Loucy (cell line): ENCODE measurements around the gene TBL1X.

Experiments
- H2AFZ ChIP-seq: fragments of 200-600 bp; sonication (generic); 2 replicates; pipeline ENCODE4 v1.6.0; 2016; ENCODE audit warnings: antibody characterized with exemption, mild to moderate bottlenecking, low read length, moderate library complexity
- H3F3A ChIP-seq: fragments of 200-600 bp; 2 replicates; pipeline ENCODE4 v1.6.0; 2016; ENCODE audit warnings: antibody characterized with exemption, low read depth, mild to moderate bottlenecking
- H3K27me3 ChIP-seq: fragments of 200-600 bp; sonication (generic); 2 replicates; pipeline ENCODE4 v1.6.1; 2014; ENCODE audit warnings: low read length, mild to moderate bottlenecking; ENCODE audit not compliant: insufficient read depth, poor library complexity, severe bottlenecking
- H3K36me3 ChIP-seq: fragments of 200-600 bp; sonication (generic); 2 replicates; pipeline ENCODE4 v1.6.1; 2016; ENCODE audit warnings: low read length; ENCODE audit not compliant: insufficient read depth
- H3K4me1 ChIP-seq: fragments of 200-600 bp; sonication (generic); 2 replicates; pipeline ENCODE4 v1.5.1; 2014; ENCODE audit warnings: low read length, mild to moderate bottlenecking; ENCODE audit not compliant: insufficient read depth, poor library complexity, severe bottlenecking
- H3K4me2 ChIP-seq: fragments of 200-600 bp; sonication (generic); 2 replicates; pipeline ENCODE4 v1.6.0; 2014; ENCODE audit warnings: antibody characterized with exemption, low read length, low read depth, mild to moderate bottlenecking; ENCODE audit not compliant: poor library complexity, severe bottlenecking
- H3K4me3 ChIP-seq: fragments of 200-600 bp; sonication (generic); 2 replicates; pipeline ENCODE4 v1.5.1; 2014; ENCODE audit warnings: low read length, mild to moderate bottlenecking, mixed read lengths; ENCODE audit not compliant: poor library complexity, severe bottlenecking
- H3K79me2 ChIP-seq: fragments of 200-600 bp; sonication (generic); 2 replicates; pipeline ENCODE4 v1.6.1; 2014; ENCODE audit warnings: low read length; ENCODE audit not compliant: insufficient read depth
- H3K9ac ChIP-seq: fragments of 200-600 bp; sonication (generic); 2 replicates; pipeline ENCODE4 v1.6.0; 2014; ENCODE audit warnings: mild to moderate bottlenecking, low read depth, low read length, moderate library complexity; ENCODE audit not compliant: poor library complexity, severe bottlenecking
- H3K9me2 ChIP-seq: fragments of 200-600 bp; sonication (generic); replicated peaks from 2 replicates; pipeline ENCODE4 v1.6.1; 2016; ENCODE audit warnings: low read depth, low read length, mixed read lengths
- H3K9me3 ChIP-seq: fragments of 200-600 bp; sonication (generic); 2 replicates; pipeline ENCODE4 v1.6.1; 2014; ENCODE audit warnings: mild to moderate bottlenecking, antibody characterized with exemption, low read length, low read depth; ENCODE audit not compliant: insufficient read depth
- H4K20me1 ChIP-seq: fragments of 200-600 bp; sonication (generic); 2 replicates; pipeline ENCODE4 v1.6.0; 2014; ENCODE audit warnings: antibody characterized with exemption, low read length, mild to moderate bottlenecking; ENCODE audit not compliant: insufficient read depth, poor library complexity, severe bottlenecking
- CTCF ChIP-seq: fragments of 200-600 bp; sonication (generic); conservative IDR thresholded peaks from 2 replicates; pipeline ENCODE4 v1.5.1; 2014; ENCODE audit warnings: mild to moderate bottlenecking, antibody characterized with exemption, low read length
- EZH2phosphoT487 ChIP-seq: fragments of 200-600 bp; IDR thresholded peaks from 2 replicates; pipeline ENCODE4 v1.6.1; 2018; ENCODE audit warnings: antibody characterized with exemption, mild to moderate bottlenecking, moderate library complexity, borderline replicate concordance

The TBL1X gene

DNA sequence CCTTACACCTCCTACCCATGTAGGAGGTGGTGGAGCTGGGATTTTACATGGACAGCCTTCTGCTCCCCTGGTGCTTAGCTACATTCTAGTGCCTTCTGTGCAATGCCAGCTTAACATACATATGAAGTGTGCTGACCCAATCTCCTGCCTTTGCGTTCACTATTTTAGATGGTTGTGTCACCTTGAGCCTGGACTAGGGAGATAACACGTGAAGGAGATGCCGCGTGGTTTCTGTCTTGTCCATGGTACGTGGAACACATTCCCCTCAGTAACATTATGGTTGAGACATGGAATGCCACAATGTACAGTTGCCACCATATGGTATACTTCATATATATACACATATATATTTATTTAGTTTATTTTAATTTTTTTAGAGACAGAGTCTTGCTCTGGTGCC, 54.0 kb downstream of the TBL1X start:
- Histone ChIP-seq H3K27me3 (no peaks in the 10 kb centered on the region), H3K9ac (no peak overlapping the region), H3K79me2 (no peaks in the 10 kb centered on the region), H3K4me1 (peaks cover 18% of the 10 kb centered on the region), H4K20me1 (no peaks in the 10 kb centered on the region), H3K36me3 (no peaks in the 10 kb centered on the region), H3K9me2 (no peaks in the 10 kb centered on the region), H3K4me3 (no peak overlapping the region), H2AFZ (no peak overlapping the region), H3K9me3 (no peaks in the 10 kb centered on the region), H3F3A (no peaks in the 10 kb centered on the region), H3K4me2 (no peak overlapping the region)
- TF ChIP-seq CTCF (no peak), EZH2phosphoT487 (no peak)

- H3K4me3 ChIP-seq = no peak overlapping the region
- H3K27me3 ChIP-seq = no peaks in the 10 kb centered on the region
- no peaks in the 10 kb centered on the region for H4K20me1 ChIP-seq
- no peak overlapping the region for H2AFZ ChIP-seq
- H3K9me2 ChIP-seq = no peaks in the 10 kb centered on the region
- H3K4me1 ChIP-seq = peaks cover 18% of the 10 kb centered on the region
- no peak overlapping the region for H3K4me2 ChIP-seq
- H3K36me3 ChIP-seq = no peaks in the 10 kb centered on the region
- TF ChIP-seq CTCF = no peak
- TF ChIP-seq EZH2phosphoT487 = no peak
- no peaks in the 10 kb centered on the region for H3F3A ChIP-seq
- H3K79me2 ChIP-seq = no peaks in the 10 kb centered on the region
- H3K9me3 ChIP-seq = no peaks in the 10 kb centered on the region
- no peak overlapping the region for H3K9ac ChIP-seq
These were observed 54.8 kb downstream of the TBL1X start for GRCh38 chrX:9519546-9520216.

GRCh38 chrX:9520217-9520590, 55.3 kb downstream of the TBL1X start:
- Histone ChIP-seq H3F3A (no peaks in the 10 kb centered on the region), H3K4me3 (no peak overlapping the region), H3K9me3 (no peaks in the 10 kb centered on the region), H3K27me3 (no peaks in the 10 kb centered on the region), H3K4me2 (no peak overlapping the region), H3K9ac (no peak overlapping the region), H4K20me1 (no peaks in the 10 kb centered on the region), H3K4me1 (peaks cover 16% of the 10 kb centered on the region), H3K79me2 (no peaks in the 10 kb centered on the region), H3K9me2 (no peaks in the 10 kb centered on the region), H3K36me3 (no peaks in the 10 kb centered on the region), H2AFZ (no peak overlapping the region)
- no peak for TF ChIP-seq CTCF
- no peak for TF ChIP-seq EZH2phosphoT487
